SHP77 (cell line): ENCODE data around the gene BDNF.
"Not testable (repeated sequence)": the region's sequence is repeated elsewhere in the genome, so short reads cannot be mapped to it uniquely, and the experiment has no call there.

Source experiments
- DNase-seq, 2 experiments: peaks; one replicate each; lab custom pipeline; 2025; lab: John Stamatoyannopoulos, UW

The BDNF gene

GRCh38 chr11:27665508-27666101 is 34.6 kb downstream of the BDNF start:
- not testable (repeated sequence) for DNase-seq

- DNase-seq, result no peak
These were observed 36.9 kb downstream of the BDNF start for GRCh38 chr11:27663326-27663725.

GRCh38 chr11:27660171-27660570 is 40.1 kb downstream of the BDNF start:
- no peak for DNase-seq

GRCh38 chr11:27658535-27659236 is 41.6 kb downstream of the BDNF start:
- no peak for DNase-seq

- DNase-seq, result no peak
These were observed 43.3 kb downstream of the BDNF start for GRCh38 chr11:27656806-27657483.

- no peak for DNase-seq
These were observed 43.9 kb downstream of the BDNF start for GRCh38 chr11:27656320-27656719.

GRCh38 chr11:27653990-27654758 is 46.1 kb downstream of the BDNF start:
- no peak for DNase-seq

GRCh38 chr11:27651711-27652110 is 48.5 kb downstream of the BDNF start:
- DNase-seq, result no peak

- no peak for DNase-seq
These were observed 49.3 kb downstream of the BDNF start for GRCh38 chr11:27650988-27651387.

- DNase-seq, result no peak
These were observed 50.5 kb downstream of the BDNF start for GRCh38 chr11:27649800-27650199.

GRCh38 chr11:27648840-27649239 is 51.4 kb downstream of the BDNF start:
- DNase-seq, result no peak

GRCh38 chr11:27646051-27646818 is 54.0 kb downstream of the BDNF start:
- DNase-seq, result no peak

- no peak for DNase-seq
These were observed 57.3 kb downstream of the BDNF start for GRCh38 chr11:27642954-27643353.

- DNase-seq, result no peak
These were observed 59.3 kb downstream of the BDNF start for GRCh38 chr11:27640954-27641353.

GRCh38 chr11:27635567-27636037 is 64.7 kb downstream of the BDNF start:
- DNase-seq, result no peak

- not testable (repeated sequence) for DNase-seq
These were observed 65.5 kb downstream of the BDNF start for GRCh38 chr11:27634776-27635175.

GRCh38 chr11:27634282-27634681 is 66.0 kb downstream of the BDNF start:
- not testable (repeated sequence) for DNase-seq

GRCh38 chr11:27629023-27629422 is 71.2 kb downstream of the BDNF start:
- not testable (repeated sequence) for DNase-seq

- no peak for DNase-seq
These were observed 72.3 kb downstream of the BDNF start for GRCh38 chr11:27627979-27628378.

GRCh38 chr11:27626938-27627586 is 73.2 kb downstream of the BDNF start:
- no peak for DNase-seq
